PFSK-1 (cell line): ENCODE data around the gene SLC6A11.

Source experiments
- FOXP2 ChIP-seq: optimal IDR thresholded peaks from 2 replicates; pipeline ENCODE3; 2011; ENCODE audit warnings: borderline replicate concordance, control low read depth, inconsistent platforms; ENCODE audit not compliant: insufficient read depth; ENCODE audit errors: extremely low read length, extremely low read depth
- POLR2AphosphoS5 ChIP-seq: IDR thresholded peaks from 2 replicates; pipeline ENCODE4 v1.6.1; 2012; ENCODE audit warnings: low read depth, mild to moderate bottlenecking, control low read depth, low read length, moderate library complexity
- REST ChIP-seq, 2 experiments: IDR thresholded peaks; 2 replicates each; pipeline versions ENCODE4 v1.6.1 to v1.8.0; 2011 to 2012; ENCODE audit warnings: low read depth in 2 of 2, low read length in 2 of 2, control low read depth in 1 of 2, inconsistent platforms in 1 of 2, mild to moderate bottlenecking in 1 of 2, moderate library complexity in 1 of 2; ENCODE audit not compliant: insufficient read depth in 1 of 2
- SIN3A ChIP-seq: IDR thresholded peaks from 2 replicates; pipeline ENCODE4 v1.6.1; 2012; ENCODE audit warnings: mild to moderate bottlenecking, low read length, moderate library complexity, borderline replicate concordance; ENCODE audit not compliant: insufficient read depth
- TAF1 ChIP-seq: IDR thresholded peaks from 2 replicates; pipeline ENCODE4 v1.6.1; 2012; ENCODE audit warnings: low read length, control low read depth, borderline replicate concordance; ENCODE audit not compliant: insufficient read depth

Gene SLC6A11

GRCh38 chr3:10926811-10927521 lies 110.9 kb downstream of the SLC6A11 start:
- no peak for TF ChIP-seq REST (IDR thresholded peaks at IDR 0.05; ENCODE audit: insufficient read depth in 1 of 2, low read depth in 2 of 2, low read length in 2 of 2)
- no peak for TF ChIP-seq FOXP2
- no peak for TF ChIP-seq SIN3A
- no peak for TF ChIP-seq POLR2AphosphoS5
- no peak for TF ChIP-seq TAF1

DNA sequence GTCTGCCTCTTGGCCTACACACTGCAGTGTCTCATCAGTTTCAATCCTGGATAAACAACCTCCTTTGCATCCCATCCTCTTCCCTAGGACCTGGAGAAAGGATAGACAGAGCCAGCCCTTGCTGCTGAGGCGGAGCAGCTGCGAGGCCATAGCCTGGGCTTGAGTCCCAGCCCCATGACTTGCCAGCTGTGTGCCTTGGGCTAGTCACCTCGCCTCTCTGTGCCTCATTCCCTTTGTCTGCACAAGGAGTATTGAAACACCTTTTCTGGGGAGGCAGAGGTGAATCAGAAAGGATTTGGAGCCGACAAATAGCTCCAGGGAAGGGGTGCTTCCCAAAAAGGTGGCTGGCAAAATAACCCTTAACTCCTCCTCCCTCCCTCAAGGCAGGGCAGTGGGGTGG lies 111.5 kb downstream of the SLC6A11 start:
- TF ChIP-seq FOXP2 = no peak
- TF ChIP-seq SIN3A = no peak
- TF ChIP-seq REST (IDR thresholded peaks at IDR 0.05; ENCODE audit: insufficient read depth in 1 of 2, low read depth in 2 of 2, low read length in 2 of 2) = no peak
- no peak for TF ChIP-seq TAF1
- no peak for TF ChIP-seq POLR2AphosphoS5

DNA sequence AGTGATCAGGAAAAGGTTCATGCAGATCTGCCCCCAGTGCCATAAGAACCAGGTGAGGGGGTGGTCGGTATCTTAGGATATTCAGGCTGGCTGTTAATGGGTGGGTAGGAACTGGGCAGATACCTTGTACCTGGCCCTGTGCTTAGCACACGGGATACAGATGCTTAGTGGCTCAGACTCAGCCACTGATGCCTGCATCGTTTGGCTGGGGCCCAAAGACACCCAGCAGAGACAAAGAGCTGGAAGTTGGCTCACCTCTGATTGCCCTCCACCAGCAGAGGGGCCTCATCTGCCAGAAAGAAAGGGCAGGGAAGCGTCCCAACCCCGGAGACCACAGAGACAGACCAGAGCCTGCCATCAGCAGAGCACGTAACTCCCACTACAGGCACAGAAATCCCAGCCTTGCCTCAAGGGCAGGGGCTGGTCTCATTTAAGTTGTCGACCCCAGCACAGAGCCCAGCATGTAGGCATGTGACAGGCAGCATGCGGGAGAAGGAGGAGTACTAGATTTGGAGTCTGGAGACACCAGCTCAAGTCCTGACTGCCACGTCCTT lies 112.5 kb downstream of the SLC6A11 start:
- TF ChIP-seq REST (IDR thresholded peaks at IDR 0.05; ENCODE audit: insufficient read depth in 1 of 2, low read depth in 2 of 2, low read length in 2 of 2) = no peak
- no peak for TF ChIP-seq FOXP2
- TF ChIP-seq TAF1 = no peak
- no peak for TF ChIP-seq POLR2AphosphoS5
- TF ChIP-seq SIN3A = no peak

DNA sequence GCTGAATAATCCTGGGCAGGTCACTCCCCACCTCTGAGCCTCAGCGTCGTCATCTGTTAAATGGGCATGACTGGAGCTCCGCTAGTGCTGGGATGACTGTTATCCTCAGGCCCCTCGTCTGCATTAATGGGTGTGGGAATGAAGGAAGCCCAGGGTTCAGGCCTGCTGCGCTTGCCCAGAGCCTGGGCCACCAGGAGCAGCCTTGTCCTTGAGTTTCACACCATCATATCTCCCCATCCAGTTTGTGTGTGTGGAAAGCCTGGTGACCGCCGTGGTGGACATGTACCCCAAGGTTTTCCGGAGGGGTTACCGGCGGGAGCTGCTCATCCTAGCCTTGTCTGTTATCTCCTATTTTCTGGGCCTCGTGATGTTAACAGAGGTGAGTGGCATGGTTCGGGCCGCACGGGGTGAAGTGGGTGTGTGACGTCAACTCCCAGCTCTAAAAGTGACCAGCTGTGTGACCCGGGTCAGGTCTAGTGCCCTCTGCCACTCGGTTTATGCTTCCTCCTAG lies 113.0 kb downstream of the SLC6A11 start:
- TF ChIP-seq REST (IDR thresholded peaks at IDR 0.05; ENCODE audit: insufficient read depth in 1 of 2, low read depth in 2 of 2, low read length in 2 of 2) (no peak), SIN3A (no peak), TAF1 (no peak), POLR2AphosphoS5 (no peak), FOXP2 (no peak)
